NCI-H1048 (cell line): ENCODE results near the gene SFXN5.

Experiments used
- DNase-seq: peaks from one replicate; lab custom pipeline; 2025; lab: John Stamatoyannopoulos, UW

SFXN5 gene

GRCh38 chr2:72940786-72941185 is 130.7 kb downstream of the SFXN5 start:
- no peak for DNase-seq

GRCh38 chr2:72940361-72940760 is 131.2 kb downstream of the SFXN5 start:
- no peak for DNase-seq

DNA sequence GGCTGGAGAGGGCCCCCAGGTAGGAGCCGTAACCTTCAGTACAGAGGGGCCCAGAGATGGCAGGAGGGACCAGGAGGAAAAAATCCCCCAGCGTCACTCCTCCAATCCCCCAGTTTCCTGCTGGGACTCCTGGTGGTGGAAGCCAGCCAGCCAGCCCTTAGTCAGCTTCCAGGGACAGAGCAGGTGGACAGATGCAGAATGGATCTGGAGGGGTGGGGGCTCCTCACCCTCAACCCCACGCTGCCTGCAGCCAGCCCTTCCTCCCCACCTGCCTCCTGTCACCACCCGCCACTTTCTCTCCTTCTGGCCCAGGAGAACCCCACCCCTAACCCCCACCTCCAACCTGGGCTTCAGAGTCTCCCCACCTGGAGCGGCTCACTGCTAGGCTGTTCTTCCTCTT is 133.1 kb downstream of the SFXN5 start:
- no peak for DNase-seq

GRCh38 chr2:72937356-72937669 is 134.2 kb downstream of the SFXN5 start:
- no peak for DNase-seq

GRCh38 chr2:72936660-72937355 is 134.7 kb downstream of the SFXN5 start:
- DNase-seq = no peak

GRCh38 chr2:72935611-72935957 is 135.9 kb downstream of the SFXN5 start:
- DNase-seq = no peak

GRCh38 chr2:72934683-72935610 is 136.6 kb downstream of the SFXN5 start:
- no peak for DNase-seq

GRCh38 chr2:72933646-72934151 is 137.8 kb downstream of the SFXN5 start:
- no peak for DNase-seq

DNA sequence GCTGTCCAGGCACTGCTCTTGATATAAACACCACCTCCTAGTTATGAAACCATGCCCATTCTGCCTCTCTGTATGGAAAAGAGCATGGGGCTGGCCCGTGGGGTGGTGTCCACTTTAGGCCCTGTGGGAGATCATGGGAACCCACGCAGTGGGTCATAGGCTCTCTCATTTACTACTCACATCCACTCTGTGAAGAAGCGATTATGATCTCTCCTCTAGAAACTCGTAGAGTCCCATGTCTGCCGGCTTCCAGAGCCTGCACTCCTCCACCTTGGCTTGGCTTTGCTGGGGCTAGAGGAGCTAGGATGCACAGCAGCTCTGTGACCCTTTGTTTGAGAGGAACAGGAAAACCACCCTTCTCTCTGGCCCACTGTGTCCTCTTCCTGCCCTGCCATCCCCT is 138.3 kb downstream of the SFXN5 start:
- DNase-seq = no peak

DNA sequence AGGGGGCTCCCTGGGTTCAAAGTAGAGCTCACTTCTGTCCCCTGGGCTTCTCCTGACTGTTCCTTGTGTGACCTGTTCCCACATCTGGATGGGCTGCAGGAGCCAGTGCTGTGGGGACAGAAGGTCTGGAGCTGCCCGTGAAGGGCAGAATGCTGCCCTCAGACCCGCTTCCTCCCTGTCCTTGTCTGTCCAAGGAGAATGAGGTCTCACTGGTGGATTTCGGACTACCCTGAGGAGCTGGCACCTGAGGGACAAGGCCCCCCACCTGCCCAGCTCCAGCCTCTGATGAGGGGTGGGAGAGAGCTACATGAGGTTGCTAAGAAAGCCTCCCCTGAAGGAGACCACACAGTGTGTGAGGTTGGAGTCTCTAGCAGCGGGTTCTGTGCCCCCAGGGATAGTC is 138.7 kb downstream of the SFXN5 start:
- DNase-seq = no peak

DNA sequence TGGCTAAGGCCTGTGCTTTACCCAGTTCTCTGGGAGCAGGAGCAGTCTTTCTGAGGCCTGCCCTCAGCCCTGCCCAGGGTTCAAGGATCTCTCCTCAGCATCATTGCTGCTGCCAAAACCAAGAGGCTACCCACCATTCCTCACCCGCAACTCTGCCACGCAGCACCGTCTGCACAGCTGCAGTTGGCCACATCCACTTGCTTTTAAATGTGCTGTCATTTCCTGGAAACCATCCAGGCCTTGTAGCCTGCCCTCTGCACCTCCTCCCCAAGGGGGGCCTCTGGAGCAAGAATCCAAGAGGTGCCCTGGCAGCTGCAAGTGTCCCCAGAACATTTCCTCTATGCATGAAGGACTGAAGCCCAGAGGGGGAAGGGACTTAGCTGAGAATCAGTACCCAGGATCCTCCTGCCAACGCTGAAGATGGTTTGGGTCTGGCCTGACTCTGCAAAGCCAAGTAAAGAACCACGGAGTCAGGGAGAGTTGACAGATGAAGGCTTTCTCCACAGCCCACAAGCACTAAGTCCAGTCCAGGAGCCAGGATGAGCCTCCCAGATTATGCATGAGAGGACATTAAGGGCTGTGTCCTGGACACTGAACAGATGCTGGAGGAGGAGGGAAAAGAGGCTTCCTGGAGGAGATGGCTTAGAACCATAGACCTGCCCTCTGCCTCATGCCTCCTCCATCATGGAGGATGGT is 139.3 kb downstream of the SFXN5 start:
- no peak for DNase-seq

DNA sequence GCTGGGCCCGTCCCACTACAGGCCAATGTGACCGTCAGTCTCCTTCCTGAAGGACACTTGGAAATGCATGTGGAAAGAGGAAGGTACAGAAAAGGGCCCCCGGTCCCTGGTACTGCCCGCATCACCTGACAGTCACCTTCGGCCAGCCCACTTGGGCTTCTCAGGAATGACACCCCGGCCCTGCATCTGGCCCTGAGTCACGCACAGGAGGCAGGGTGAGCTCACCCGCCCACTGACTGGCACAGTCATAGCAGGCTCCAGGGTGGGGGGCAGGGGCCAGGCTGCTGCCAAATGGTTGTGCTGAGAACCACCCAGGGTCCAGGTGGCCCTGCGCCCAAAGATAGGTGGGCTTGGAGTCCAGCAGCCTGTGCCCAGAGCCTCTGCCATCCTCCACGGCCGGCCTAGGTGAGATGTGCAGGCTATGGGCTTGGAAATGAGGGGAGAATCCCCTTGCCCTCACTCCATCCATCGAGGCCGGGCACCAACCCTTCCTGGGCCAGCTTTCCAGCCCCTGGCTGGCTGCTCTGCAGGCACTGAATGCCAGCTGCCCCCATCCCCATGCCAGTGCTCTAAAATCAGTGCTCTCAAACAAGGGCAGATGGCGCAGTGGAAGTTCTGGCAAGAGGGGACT is 140.1 kb downstream of the SFXN5 start:
- no peak for DNase-seq

GRCh38 chr2:72929010-72929409 is 142.5 kb downstream of the SFXN5 start:
- DNase-seq = no peak

GRCh38 chr2:72927619-72928550 is 143.6 kb downstream of the SFXN5 start:
- DNase-seq = no peak

- no peak for DNase-seq
Measured at GRCh38 chr2:72926811-72927465, 144.6 kb downstream of the SFXN5 start.

DNA sequence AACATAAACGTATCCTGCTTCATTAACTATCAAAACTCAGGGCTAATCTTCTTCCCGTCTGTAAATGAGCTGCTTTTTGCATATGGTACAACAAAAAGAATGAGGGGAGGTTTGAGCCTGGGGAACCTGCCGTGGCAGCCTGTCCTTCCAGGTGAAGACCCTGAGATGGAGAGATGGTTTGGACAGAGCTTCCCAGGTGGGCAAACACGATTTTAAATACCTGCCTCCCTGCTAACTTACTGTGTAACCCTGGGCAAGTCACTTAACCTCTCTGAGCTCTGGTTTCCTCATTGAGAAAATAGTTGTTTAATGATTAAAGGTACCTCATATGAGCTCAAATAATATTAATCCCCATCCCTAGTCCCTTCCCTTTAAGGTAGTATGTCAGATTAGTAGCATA is 145.1 kb downstream of the SFXN5 start:
- no peak for DNase-seq

DNA sequence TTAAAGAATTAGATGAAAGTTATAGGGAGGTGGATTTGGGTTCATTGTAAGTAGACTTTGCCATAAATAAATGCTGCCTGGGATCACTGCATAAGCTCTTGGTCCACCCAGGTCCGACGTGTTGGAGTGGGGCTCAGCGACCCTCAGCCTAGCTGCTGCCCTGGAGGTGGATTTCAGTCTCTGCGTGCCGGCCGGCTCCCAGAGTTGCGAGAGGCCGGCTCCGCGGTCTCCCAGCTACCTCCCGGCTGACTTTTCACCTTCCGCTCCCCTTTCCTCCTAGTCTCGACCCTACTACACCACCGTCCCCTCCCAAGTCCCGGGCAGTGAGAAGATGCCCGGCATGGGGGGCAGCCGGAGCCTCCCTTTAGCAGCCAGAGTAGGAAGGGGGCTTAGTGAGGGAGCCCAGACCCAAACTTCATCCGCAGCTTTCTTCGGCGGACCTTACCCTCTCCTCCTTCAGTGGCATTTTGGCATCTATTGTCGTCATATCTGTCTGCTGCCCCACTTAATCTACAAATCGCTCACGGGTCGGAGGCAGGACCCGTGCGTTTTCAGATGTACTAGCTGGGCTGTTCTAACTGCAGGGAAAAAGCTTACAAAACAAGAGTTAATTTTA is 146.1 kb downstream of the SFXN5 start:
- DNase-seq = no peak

DNA sequence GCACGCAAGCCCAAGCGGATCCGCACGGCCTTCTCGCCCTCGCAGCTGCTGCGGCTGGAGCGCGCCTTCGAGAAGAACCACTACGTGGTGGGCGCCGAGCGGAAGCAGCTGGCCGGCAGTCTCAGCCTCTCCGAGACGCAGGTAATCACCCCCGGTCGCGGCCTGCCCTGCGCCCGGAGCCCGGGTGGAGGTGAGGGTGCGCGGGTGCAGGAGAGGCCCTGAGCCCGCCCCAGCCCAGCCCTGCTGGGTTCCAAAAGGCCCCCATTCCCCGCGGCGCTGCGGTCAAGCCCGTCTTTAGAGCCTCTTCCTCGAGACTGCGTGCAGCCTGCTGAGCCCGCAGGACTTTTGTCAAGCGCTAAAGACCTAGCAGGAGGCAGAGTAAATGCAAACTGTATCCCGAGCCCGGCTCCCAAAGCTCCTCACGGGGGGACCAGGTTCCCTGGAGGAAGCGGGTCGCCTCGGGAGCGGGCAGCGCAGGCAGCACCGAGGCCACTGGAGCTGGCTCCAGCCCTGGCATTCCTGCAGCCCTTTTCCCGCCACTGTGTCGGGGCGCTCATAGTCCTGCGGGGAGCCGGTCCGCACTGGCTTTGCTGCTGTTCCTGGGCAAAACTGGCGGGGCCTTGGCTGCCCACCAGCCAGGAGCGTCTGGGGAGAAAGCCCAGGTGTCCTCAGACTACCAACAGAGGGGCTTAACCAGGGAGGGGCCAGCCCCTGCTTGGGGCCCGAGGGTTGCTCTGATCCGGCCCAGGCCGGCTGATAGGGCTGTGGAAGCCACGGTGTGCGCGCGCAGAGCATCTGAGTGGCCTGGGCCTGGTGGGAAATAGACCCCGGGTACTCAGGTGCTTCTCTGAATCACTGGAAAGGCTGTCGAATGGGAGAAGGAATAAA is 146.9 kb downstream of the SFXN5 start:
- DNase-seq = no peak

DNA sequence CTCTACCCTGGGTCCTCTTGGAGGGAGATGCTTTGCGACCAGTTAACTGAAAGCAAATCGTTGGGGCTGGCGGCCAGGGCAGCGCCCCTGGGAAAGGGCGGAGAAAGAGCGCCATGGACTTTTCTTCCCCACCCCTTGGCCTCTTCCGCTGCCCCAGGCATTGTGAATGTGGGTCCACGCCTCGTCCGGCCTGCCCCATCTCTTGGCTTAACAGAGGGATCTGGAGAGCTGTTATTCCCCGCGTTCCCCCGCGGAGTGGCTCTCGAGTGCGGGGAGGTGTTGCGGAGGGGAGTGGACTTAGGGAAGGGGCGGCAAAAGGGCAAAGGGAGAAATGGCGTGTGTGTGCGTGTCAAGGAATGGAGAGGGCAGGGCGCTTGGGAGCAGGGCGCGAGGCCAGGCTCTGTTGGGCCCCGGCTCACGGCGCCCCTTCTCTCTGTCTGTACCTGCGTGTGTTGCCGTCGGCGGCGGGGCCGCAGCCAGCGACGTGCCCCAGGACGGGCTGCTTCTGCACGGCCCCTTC is 147.6 kb downstream of the SFXN5 start:
- DNase-seq = no peak
